Stimulated activated CD8-positive, alpha-beta memory T cell treated with anti-CD3 and anti-CD28 coated beads, Interleukin-7, amount 100 ng/mL, for 1 hour (primary cell): ENCODE results near the gene MIEF1.
A peak's percentile ranks its signal among the peaks of the same experiment; 100 is the strongest.

Experiments used
- DNase-seq, 2 donors: peaks; one replicate each; pipeline ENCODE4 v3.0.0-alpha.2; 2020; ENCODE audit warnings: low read depth in 2 of 2

The MIEF1 gene

GRCh38 chr22:39502109-39502788 is at the start of gene MIEF1:
MIEF1 (plus strand) TSS chr22:39502290; CDS start chr22:39511295, 9,005 bp downstream.
- DNase-seq = peak; percentile 78 to 80

GRCh38 chr22:39452740-39453040 is 49.4 kb upstream of the MIEF1 start:
- DNase-seq = no peak

- no peak for DNase-seq
These were observed 48.2 kb upstream of the MIEF1 start for GRCh38 chr22:39453765-39454378.

GRCh38 chr22:39454385-39454871 is 47.7 kb upstream of the MIEF1 start:
- no peak for DNase-seq

GRCh38 chr22:39456522-39457197 is 45.4 kb upstream of the MIEF1 start, which contains the start of gene MGAT3:
MGAT3 (plus strand) TSS chr22:39457012; CDS start chr22:39487348, 30,336 bp downstream.
- no peak for DNase-seq

GRCh38 chr22:39457198-39457555 is 44.9 kb upstream of the MIEF1 start:
- no peak for DNase-seq

GRCh38 chr22:39457556-39458443 is 44.3 kb upstream of the MIEF1 start:
- no peak for DNase-seq

GRCh38 chr22:39458444-39459083 is 43.5 kb upstream of the MIEF1 start:
- no peak for DNase-seq

- no peak for DNase-seq
These were observed 42.4 kb upstream of the MIEF1 start for GRCh38 chr22:39459681-39460080.

GRCh38 chr22:39462443-39463221 is 39.5 kb upstream of the MIEF1 start:
- DNase-seq = no peak

- no peak for DNase-seq
These were observed 38.8 kb upstream of the MIEF1 start for GRCh38 chr22:39463277-39463676.

- no peak for DNase-seq
These were observed 38.1 kb upstream of the MIEF1 start for GRCh38 chr22:39463931-39464390.

- DNase-seq = no peak
These were observed 35.7 kb upstream of the MIEF1 start for GRCh38 chr22:39466228-39467006.

- DNase-seq = no peak
These were observed 34.6 kb upstream of the MIEF1 start for GRCh38 chr22:39467390-39467895.

GRCh38 chr22:39468487-39469325 is 33.4 kb upstream of the MIEF1 start:
- DNase-seq = no peak

GRCh38 chr22:39469326-39469680 is 32.8 kb upstream of the MIEF1 start:
- no peak for DNase-seq

GRCh38 chr22:39469681-39470450 is 32.2 kb upstream of the MIEF1 start:
- DNase-seq = no peak
